Smooth muscle cell (in vitro differentiated cells): Measurements from ENCODE around the gene PI4KB. TPM values are rescaled to one million over a fixed set of nuclear protein-coding genes. Genes with fewer than 3 reads are reported as not detected.

Source experiments
- DNase-seq: peaks from one replicate; lab custom pipeline; 2025; ENCODE audit not compliant: unreplicated experiment; lab: John Stamatoyannopoulos, UW
- H2AFZ ChIP-seq: fragments of 200-600 bp; sonication (generic); 2 replicates; pipeline ENCODE4 v1.6.0; 2016; ENCODE audit warnings: antibody characterized with exemption, low read depth, mild to moderate bottlenecking
- H3F3A ChIP-seq: fragments of 200-600 bp; sonication (generic); 2 replicates; pipeline ENCODE4 v1.6.0; 2017; ENCODE audit warnings: antibody characterized with exemption, low read depth
- H3K27ac ChIP-seq: fragments of 200-600 bp; sonication (generic); 2 replicates; pipeline ENCODE4 v1.5.1; 2016; ENCODE audit warnings: low read depth, mild to moderate bottlenecking
- H3K27me3 ChIP-seq: fragments of 200-600 bp; sonication (generic); 2 replicates; pipeline ENCODE4 v1.6.1; 2016; ENCODE audit warnings: low read depth, mild to moderate bottlenecking
- H3K36me3 ChIP-seq: fragments of 200-600 bp; sonication (generic); 2 replicates; pipeline ENCODE4 v1.5.1; 2016; ENCODE audit warnings: low read depth
- H3K4me1 ChIP-seq: fragments of 200-600 bp; sonication (generic); 2 replicates; pipeline ENCODE4 v1.5.1; 2016; ENCODE audit warnings: low read depth
- H3K4me2 ChIP-seq: fragments of 200-600 bp; sonication (generic); 2 replicates; pipeline ENCODE4 v1.6.0; 2016; ENCODE audit warnings: mild to moderate bottlenecking
- H3K4me3 ChIP-seq: fragments of 200-600 bp; sonication (generic); 2 replicates; pipeline ENCODE4 v1.5.1; 2016; ENCODE audit warnings: mild to moderate bottlenecking
- H3K79me2 ChIP-seq: fragments of 200-600 bp; sonication (generic); 2 replicates; pipeline ENCODE4 v1.6.0; 2016; ENCODE audit warnings: low read depth, mild to moderate bottlenecking
- H3K9ac ChIP-seq: fragments of 200-600 bp; sonication (generic); 2 replicates; pipeline ENCODE4 v1.6.0; 2016; ENCODE audit warnings: low read depth
- H3K9me3 ChIP-seq: fragments of 200-600 bp; sonication (generic); replicated peaks from 2 replicates; pipeline ENCODE4 v1.5.1; 2016; ENCODE audit warnings: low read depth
- H4K20me1 ChIP-seq: fragments of 200-600 bp; sonication (generic); 2 replicates; pipeline ENCODE4 v1.6.0; 2016; ENCODE audit warnings: low read depth
- WGBS: methylation state at CpG from one replicate; pipeline ENCODE4 v1.1.7; 2016; ENCODE audit warnings: low lambda C conversion rate; 5-methylcytosine and 5-hydroxymethylcytosine counted together
- polyA plus RNA-seq: library from polyadenylated mRNA; unstranded; fragments of >200 nt; fragmentation: Nextera tagmentation; extraction: Ambion mirVana; gene quantifications from 2 replicates; pipeline ENCODE4 v1.2.1, GENCODE V29; 2016
- total RNA-seq: library from RNA; depleted of rRNA; stranded (reverse); fragments of >200 nt; gene quantifications from 2 replicates; pipeline ENCODE4 v1.2.3, GENCODE V29; 2014
- TF ChIP-seq, protein P1 (sequence below): fragments of 200-600 bp; sonication (generic); IDR thresholded peaks from 2 replicates; pipeline ENCODE4 v1.5.1; 2017; ENCODE audit warnings: borderline replicate concordance, mild to moderate bottlenecking, antibody characterized with exemption; ENCODE audit not compliant: insufficient read depth, poor library complexity, severe bottlenecking

PI4KB gene
- total and polyA plus RNA-seq, 2 experiments from 2014 or later = 32.2 to 46.7 TPM

DNA sequence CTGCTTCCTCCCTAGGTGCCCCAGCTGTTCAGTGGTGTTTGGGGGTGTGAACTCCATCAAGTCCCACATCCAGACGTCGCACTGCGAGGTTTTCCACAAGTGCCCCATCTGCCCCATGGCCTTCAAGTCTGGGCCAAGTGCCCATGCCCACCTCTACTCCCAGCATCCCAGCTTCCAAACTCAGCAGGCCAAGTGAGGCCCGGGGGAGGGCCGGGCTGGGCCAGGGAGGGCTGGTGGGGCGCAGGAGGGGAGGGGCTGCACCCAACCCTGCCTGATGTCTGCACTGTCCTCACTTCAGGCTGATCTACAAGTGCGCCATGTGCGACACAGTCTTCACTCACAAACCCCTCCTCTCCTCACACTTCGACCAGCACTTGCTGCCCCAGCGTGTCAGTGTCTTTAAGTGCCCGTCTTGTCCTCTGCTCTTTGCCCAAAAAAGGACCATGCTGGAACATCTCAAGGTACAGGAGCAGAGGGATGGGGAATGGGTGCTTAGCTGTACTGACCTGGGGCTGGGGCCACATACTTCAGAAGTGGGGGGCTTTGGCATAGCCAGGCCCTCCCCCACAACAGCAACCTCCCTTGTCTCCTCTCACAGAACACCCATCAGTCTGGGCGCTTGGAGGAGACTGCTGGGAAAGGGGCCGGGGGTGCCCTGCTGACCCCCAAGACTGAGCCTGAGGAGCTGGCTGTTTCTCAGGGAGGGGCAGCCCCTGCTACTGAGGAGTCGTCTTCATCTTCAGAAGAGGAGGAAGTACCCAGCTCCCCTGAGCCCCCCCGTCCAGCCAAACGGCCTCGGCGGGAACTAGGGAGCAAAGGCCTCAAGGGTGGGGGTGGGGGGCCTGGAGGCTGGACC is 37.9 kb downstream of the PI4KB start:
- Histone ChIP-seq H3K36me3 (no peaks in the 10 kb centered on the region), H3K79me2 (peaks cover 6% of the 10 kb centered on the region), H3K4me1 (no peaks in the 10 kb centered on the region), H3K4me3 (no peak overlapping the region), H3K9ac (no peak overlapping the region), H4K20me1 (peaks cover 49% of the 10 kb centered on the region), H2AFZ (no peak overlapping the region), H3K4me2 (no peak overlapping the region), H3K9me3 (no peaks in the 10 kb centered on the region), H3F3A (no peaks in the 10 kb centered on the region), H3K27ac (no peak overlapping the region), H3K27me3 (no peaks in the 10 kb centered on the region)
- DNase-seq = no peak
- WGBS = 94% methylated on average over 18 of the region's 18 CpGs
- TF ChIP-seq, protein P1, sequence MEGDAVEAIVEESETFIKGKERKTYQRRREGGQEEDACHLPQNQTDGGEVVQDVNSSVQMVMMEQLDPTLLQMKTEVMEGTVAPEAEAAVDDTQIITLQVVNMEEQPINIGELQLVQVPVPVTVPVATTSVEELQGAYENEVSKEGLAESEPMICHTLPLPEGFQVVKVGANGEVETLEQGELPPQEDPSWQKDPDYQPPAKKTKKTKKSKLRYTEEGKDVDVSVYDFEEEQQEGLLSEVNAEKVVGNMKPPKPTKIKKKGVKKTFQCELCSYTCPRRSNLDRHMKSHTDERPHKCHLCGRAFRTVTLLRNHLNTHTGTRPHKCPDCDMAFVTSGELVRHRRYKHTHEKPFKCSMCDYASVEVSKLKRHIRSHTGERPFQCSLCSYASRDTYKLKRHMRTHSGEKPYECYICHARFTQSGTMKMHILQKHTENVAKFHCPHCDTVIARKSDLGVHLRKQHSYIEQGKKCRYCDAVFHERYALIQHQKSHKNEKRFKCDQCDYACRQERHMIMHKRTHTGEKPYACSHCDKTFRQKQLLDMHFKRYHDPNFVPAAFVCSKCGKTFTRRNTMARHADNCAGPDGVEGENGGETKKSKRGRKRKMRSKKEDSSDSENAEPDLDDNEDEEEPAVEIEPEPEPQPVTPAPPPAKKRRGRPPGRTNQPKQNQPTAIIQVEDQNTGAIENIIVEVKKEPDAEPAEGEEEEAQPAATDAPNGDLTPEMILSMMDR = no peak

GRCh38 chr1:151288502-151288901 is 38.7 kb downstream of the PI4KB start:
- H3K4me1 ChIP-seq = peaks cover 6% of the 10 kb centered on the region
- H3K9me3 ChIP-seq = no peaks in the 10 kb centered on the region
- no peak overlapping the region for H3K4me3 ChIP-seq
- no peak for DNase-seq
- no peak overlapping the region for H3K4me2 ChIP-seq
- H3F3A ChIP-seq = no peaks in the 10 kb centered on the region
- WGBS = 95% methylated on average over 14 of the region's 14 CpGs
- no peaks in the 10 kb centered on the region for H3K36me3 ChIP-seq
- H3K27me3 ChIP-seq = no peaks in the 10 kb centered on the region
- no peak overlapping the region for H3K27ac ChIP-seq
- H4K20me1 ChIP-seq = peaks cover 58% of the 10 kb centered on the region
- no peak overlapping the region for H3K9ac ChIP-seq
- H3K79me2 ChIP-seq = peaks cover 14% of the 10 kb centered on the region
- TF ChIP-seq, protein P1 = no peak
- H2AFZ ChIP-seq = no peak overlapping the region

- H3K4me1 ChIP-seq = peaks cover 10% of the 10 kb centered on the region
- H3F3A ChIP-seq = no peaks in the 10 kb centered on the region
- H2AFZ ChIP-seq = no peak overlapping the region
- TF ChIP-seq, protein P1 = no peak
- no peaks in the 10 kb centered on the region for H3K36me3 ChIP-seq
- no peaks in the 10 kb centered on the region for H3K9me3 ChIP-seq
- peaks cover 19% of the 10 kb centered on the region for H3K79me2 ChIP-seq
- no peak overlapping the region for H3K4me3 ChIP-seq
- H4K20me1 ChIP-seq = peaks cover 63% of the 10 kb centered on the region
- no peak overlapping the region for H3K9ac ChIP-seq
- no peak for DNase-seq
- WGBS = 92% methylated on average over 22 of the region's 22 CpGs
- no peaks in the 10 kb centered on the region for H3K27me3 ChIP-seq
- H3K4me2 ChIP-seq = no peak overlapping the region
- H3K27ac ChIP-seq = no peak overlapping the region
Measured at GRCh38 chr1:151287767-151288500, 39.3 kb downstream of the PI4KB start.
